NCI-H1092 (cell line): ENCODE data around the gene SPATA20.
A peak's percentile ranks its signal among the peaks of the same experiment; 100 is the strongest.

Experiments used
- DNase-seq: peaks from one replicate; lab custom pipeline; 2025; lab: John Stamatoyannopoulos, UW

Gene SPATA20

DNA sequence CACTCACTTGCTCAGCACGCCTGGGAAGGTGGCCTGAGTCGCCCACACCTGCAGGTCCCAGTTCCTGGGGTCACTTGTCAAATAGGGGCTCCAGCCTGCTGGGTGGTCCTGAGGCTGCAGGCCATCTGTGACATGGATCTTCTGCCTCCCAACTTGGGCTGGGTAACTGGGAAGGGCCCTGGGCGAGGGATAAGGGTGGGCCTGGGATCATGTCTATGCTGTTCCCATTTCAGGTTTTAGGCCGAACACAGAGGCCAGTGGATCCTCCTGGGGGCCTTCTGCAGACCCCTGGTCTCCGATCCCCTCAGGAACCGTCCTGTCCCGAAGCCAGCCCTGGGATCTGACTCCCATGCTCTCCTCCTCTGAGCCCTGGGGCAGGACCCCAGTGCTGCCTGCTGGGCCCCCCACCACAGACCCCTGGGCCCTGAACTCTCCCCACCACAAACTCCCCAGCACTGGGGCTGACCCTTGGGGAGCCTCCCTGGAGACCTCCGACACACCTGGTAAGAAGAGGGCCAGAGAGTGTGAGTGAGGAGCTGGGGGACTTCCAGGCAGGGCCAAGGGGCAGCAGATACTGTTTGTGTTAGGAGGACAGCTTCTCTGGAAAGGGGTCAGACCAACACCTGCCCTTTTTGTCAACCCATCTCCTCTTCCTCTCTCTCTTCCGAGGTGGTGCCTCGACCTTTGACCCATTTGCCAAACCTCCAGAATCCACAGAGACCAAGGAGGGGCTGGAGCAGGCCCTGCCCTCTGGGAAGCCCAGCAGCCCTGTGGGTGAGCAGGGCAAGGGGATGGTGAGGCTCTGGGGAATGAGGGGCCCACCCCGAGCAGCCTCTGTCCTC is 6.2 kb upstream of the SPATA20 start:
- no peak for DNase-seq

DNA sequence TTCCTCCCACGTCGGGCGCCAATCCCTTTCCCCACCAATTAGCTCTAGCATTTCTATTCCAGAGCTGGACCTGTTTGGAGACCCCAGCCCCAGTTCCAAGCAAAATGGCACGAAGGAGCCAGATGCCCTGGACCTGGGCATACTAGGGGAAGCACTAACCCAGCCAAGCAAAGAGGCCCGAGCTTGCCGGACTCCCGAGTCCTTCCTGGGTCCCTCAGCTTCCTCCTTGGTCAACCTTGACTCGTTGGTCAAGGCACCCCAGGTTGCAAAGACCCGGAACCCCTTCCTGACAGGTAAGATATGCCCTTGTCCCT is 5.6 kb upstream of the SPATA20 start:
- no peak for DNase-seq

DNA sequence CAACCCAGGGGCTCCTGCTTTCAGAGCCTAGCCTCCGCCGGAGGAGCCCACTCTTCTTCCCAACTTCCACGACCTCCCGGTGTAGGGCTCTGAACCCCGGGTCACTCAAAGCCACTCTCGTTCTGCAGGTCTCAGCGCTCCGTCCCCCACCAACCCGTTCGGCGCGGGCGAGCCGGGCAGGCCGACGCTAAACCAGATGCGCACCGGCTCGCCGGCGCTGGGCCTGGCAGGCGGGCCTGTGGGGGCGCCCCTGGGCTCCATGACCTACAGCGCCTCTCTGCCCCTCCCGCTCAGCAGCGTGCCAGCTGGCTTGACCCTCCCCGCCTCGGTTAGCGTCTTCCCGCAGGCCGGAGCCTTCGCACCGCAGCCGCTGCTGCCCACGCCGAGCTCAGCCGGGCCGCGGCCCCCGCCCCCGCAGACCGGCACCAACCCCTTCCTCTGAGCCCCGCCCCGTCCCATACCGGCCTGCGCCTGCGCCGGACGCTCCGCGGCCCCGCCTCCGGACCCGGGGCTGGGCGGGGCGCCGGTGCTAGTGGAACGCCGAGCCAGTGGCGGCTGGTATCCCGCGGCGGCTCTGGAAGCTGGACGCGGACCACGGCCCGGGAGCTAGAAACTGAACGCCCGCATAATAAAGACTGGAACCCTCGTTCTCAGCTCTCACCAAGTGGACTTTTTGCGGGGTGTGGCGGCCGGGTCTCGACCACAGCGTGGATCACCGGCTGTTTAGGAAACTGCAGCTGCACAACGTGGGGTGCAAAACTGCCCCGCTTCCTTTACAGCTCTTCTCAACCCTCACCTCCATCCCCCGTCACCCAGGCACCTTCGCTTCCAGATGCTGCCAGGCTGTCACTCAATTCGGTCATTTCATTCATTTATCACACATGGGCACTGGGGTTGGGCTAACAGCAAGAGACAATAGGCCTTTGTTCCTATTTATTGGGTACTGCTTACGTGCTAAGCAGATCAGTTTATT is 5.0 kb upstream of the SPATA20 start:
- DNase-seq = peak; percentile 45

DNA sequence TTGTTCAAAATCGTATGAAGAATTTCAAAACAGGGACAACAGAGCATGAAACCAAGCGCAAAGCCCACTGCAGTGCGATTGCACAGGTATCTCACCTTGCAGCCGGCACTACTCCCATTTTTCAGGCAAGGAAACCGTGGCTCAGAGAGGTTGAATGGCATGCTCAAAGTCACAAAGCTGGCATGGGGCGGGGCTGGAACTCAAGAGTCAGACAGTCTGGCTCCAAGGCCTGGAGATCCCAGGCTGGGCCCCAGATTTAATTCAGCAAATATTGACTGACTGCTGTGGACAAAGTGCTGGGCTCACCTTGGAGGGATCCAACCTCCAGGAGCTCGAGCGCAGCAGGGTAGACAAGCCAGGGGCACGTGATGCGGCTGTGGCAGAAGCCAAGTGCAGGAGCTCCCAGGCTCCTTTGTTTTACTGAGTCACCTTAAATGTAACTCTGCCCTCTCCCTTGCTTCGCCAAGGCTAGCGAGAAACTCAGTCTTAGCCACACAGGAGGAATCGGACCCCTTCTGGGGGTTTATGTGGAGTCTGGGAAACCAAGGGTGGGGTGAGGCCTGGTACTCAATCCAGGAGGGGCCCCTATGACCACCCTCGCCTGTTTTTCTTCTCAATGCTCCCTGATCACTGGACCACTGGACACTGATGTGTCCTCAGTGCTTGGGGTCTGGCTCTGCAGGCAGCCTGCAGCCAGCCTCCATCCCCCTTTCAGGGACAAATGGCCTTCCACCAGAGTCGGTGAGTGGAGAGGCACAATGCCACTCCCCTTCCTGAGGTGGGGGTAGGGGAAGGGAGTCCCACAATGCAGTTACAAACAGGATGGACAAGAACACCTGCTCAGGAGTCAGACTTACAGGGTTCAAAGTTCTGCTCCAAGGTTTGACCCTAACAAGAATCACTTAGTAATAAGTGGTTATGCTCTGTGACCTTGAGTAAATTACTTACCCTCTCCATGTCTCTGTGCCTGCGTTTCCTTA is 3.9 kb upstream of the SPATA20 start:
- no peak for DNase-seq

DNA sequence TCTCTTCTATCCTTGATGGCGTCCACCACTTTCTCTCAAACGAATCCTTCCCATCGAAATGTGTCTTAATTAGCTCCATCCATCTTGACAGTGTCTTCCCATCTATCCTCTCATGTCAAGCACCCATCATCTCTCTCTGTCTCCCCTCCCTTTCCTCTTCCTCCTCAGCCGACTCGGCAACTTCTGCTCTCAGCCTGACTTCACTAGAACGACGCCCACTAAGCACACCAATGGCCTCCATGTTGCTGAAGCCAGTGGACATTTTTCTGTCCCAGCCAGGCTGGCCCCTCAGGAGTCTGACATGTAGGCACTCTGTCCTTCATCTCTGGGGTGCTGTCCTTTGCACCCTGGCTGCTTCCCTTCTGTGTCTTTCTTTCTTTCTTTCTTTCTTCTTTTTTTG is 2.5 kb upstream of the SPATA20 start:
- DNase-seq = no peak

DNA sequence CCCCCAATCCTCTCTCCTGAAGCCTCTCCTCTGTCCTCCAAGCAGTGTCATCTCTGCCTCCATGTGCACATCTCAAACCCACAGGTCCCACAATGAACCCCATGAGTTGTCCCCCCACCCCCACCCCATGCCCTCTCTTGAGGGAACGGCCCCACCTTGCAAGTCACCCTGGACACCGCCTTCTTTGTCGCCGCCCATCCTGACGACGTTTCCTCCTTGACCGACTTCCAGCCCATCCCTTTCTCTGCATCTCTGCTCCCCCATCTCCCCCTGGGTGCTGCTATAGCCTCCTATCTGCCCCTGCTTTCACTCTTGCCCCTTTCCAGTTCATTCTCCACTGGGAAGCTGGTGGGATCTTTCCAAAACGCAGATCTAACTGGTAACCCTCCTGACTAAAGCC is 1.7 kb upstream of the SPATA20 start:
- DNase-seq = no peak

DNA sequence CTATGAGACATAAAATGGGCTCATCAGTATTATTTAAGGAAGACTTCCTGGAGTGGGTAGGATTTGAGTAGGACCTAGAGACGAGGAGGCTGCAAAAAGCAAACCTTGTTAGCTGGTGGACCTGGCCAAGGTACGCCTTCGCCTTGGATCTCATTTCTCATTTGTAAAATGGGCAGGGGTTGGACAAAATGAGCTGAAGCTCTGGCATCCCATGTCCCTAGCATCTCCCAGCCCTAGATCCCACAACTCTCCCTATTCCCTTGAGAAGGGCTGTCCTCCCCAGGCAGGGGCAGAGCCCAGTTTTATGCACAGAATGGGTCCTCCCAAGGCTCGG is 306 bp upstream of the SPATA20 start:
- no peak for DNase-seq

DNA sequence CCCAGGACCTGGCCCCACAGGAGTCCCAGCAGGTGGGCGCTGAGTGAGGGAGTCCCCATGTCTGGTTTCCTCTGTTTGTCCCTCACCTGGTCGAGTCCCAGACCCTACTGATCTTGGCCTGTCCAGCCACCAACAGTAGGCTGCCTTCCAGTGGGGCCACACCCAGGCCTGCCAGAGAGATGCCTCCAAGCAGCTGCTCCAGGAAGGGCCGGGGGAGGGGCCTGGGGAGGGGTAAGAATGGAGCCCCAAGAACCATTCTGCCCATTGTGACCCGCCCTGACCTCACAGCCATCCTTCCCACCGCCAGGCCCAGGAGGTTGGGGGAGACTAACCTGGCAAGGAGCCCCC is 736 bp downstream of the SPATA20 start:
- no peak for DNase-seq

DNA sequence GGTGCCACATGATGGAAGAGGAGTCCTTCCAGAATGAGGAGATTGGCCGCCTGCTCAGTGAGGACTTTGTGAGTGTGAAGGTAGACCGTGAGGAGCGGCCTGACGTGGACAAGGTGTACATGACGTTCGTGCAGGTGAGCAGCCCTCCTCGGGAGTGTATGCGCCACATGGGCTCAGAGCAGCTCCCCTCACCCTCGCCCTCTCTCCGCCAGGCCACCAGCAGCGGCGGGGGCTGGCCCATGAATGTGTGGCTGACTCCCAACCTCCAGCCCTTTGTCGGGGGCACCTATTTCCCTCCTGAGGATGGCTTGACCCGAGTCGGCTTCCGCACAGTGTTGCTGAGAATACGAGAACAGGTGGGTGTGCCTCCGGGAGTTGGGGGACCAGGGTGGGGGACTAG is 1.9 kb downstream of the SPATA20 start:
- DNase-seq = no peak

DNA sequence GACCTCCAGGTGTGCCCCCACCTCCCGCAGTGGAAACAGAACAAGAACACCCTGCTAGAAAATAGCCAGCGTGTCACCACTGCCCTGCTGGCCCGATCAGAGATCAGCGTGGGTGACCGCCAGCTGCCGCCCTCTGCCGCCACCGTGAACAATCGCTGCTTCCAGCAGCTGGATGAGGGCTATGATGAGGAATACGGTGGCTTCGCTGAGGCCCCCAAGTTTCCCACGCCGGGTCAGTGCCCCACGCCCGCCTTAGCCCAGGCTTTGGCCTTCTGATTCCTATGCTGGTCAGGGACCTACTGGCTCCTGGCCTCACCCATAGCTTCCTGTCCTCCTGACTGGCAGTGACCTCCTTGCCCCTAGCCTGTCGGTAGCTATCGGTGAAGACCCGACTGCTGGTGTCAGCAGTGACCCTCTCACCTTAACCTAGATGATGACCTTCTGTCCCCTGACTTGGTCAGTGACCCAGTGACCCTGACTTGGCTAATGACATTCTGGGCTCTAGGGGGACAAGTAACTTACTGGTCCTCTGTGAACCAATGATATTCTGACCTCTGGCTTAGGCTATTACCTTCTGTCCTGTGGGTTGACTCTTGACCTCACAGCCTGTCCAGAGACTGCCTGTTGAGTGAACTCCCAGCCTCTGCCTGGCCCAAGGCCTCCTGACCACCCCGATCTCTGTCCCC is 2.4 kb downstream of the SPATA20 start:
- no peak for DNase-seq

DNA sequence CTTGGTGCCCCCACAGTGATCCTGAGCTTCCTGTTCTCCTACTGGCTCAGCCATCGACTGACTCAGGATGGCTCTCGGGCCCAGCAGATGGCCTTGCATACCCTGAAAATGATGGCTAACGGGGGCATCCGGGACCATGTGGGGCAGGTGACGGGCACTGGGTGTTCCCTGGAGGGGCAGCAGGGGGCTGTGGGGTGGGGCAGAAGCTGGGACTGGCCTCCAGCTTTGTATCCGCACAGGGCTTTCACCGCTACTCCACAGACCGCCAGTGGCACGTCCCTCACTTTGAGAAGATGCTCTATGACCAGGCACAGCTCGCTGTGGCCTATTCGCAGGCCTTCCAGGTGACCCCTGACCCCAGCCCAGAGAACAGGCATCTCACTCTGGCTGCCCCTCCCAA is 3.0 kb downstream of the SPATA20 start:
- DNase-seq = no peak

DNA sequence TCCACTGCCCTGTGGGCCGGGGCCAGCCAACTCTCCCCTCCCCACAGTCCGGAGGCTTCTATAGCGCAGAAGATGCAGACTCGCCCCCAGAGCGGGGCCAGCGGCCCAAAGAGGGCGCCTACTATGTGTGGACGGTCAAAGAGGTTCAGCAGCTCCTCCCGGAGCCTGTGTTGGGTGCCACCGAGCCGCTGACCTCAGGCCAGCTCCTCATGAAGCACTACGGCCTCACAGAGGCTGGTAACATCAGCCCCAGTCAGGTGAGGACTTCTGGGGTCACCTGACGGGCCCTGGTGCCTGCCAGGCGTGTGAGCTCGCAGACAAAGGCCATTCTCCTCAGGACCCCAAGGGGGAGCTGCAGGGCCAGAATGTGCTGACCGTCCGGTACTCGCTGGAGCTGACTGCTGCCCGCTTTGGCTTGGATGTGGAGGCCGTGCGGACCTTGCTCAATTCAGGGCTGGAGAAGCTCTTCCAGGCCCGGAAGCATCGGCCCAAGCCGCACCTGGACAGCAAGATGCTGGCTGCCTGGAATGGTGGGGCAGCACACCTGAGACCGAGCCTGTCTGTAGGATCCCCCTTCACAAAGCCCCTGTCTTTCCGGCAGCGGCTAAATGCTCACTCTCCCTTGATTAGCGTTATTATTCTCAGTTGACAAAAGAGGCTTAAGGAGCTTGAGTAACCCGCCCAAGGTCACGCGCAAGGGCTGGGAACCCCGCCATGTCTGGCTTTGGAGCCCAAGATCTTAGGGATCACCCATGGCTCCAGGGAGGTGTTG is 3.9 kb downstream of the SPATA20 start:
- DNase-seq = peak; percentile 62

DNA sequence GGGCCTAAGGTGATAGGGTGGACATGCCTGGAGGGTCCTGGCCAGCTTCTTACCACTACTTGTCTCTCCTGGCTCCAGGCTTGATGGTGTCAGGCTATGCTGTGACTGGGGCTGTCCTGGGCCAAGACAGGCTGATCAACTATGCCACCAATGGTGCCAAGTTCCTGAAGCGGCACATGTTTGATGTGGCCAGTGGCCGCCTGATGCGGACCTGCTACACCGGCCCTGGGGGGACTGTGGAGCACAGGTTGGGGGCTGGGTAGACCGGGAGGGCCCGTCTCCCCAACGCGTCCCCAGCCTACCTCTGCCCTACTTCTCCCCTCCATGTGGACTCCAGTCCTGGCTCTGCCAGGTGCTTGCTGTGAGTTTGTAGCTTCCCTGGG is 4.5 kb downstream of the SPATA20 start:
- DNase-seq = no peak

DNA sequence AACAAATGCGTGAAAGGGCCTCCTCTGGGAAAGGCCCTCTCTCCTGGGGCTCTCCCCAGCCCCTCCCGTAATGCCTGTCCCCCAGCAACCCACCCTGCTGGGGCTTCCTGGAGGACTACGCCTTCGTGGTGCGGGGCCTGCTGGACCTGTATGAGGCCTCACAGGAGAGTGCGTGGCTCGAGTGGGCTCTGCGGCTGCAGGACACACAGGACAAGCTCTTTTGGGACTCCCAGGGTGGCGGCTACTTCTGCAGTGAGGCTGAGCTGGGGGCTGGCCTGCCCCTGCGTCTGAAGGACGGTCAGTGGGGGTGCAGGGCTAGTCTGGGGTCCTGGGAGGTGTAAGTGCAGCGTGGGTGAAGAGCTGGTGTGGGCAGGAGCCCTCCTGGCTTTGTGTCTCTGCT is 4.9 kb downstream of the SPATA20 start:
- no peak for DNase-seq

DNA sequence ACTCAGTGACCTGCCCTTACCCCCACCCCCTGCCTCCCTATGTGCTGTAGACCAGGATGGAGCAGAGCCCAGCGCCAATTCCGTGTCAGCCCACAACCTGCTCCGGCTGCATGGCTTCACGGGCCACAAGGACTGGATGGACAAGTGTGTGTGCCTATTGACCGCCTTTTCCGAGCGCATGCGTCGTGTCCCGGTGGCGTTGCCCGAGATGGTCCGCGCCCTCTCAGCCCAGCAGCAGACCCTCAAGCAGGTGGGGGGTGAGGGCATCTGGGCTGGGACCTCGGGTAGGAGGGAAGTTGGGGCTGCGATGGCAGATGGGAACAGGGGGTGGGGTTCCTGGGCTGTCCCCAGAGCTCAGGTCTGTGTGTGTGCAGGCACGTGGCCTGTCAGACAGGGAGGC is 7.2 kb downstream of the SPATA20 start:
- DNase-seq = no peak

DNA sequence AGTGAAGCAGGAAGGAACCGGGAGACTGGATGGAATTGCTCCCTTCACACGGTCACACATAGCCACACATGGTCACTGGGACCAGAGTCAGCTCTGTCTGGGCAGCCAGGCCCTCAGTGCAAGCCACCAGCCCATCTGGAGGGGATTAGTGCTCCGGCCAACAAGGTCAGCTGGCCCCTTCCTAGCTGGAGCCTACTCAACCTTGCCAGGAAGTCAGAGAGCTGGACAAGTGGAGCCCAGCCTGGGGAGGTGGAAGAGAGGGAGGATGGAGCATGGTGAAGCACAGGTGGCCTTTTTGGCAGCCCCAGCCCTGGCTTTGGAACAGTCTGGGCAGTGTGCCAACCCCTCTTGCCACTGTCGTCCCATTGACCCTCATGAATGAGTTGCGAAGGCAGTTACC is 9.8 kb downstream of the SPATA20 start:
- DNase-seq = peak; percentile 83

DNA sequence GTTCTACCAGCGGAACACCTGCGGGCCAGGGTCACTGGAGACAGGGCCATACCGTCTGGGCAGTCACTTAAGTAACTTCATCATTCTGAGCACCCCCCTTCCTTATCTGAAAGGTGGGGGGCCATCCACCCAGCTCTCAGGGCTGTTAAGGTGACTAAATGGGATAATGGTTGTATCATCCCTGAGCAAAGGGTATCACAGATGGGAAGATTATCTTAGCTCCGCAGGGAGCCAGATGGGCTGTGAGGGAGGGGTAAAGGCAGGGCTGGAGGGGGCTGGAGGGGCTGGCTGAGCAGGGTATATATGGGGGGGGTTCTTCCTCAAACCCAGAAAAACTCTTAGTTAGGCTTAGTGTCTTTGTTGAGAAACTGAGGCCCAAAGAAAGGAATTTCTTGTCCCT is 10.7 kb downstream of the SPATA20 start:
- no peak for DNase-seq

DNA sequence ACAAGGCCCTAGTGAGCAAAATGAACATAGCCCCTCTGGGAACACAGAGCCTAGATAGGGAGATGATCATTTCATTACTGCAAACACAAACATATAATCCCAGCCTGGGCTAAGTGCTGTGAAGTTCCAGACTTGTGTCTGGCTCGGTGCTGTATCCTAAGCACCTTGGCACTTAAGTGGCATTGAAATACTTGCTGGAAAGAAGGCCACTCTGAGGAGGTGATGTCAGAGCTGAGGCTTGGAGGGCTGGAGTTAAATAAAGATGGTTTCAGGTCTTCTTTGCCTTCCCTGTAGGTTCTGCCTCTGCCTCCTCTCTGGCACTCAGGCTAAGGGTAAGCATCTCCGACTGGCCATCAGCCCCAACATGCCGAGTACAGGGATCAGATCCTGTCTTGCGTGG is 11.1 kb downstream of the SPATA20 start:
- DNase-seq = no peak

DNA sequence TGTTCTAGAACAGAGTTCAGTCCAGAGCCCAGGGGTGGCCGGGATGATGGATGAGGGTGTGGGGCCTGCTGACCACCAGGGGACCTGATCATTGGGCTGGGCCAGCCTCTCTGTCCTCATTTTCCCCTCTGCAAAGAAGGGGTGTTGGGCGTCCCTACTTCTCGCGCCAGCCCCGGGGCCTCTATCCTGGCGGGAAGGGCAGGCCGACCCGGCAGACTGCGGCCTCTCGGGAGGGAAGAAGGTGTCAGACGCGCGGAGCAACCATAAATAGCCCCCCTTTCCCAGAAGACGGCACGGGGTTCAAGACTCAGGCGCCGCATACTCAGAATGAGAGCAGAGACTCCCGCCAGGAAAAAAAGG is 11.6 kb downstream of the SPATA20 start:
- DNase-seq = no peak

DNA sequence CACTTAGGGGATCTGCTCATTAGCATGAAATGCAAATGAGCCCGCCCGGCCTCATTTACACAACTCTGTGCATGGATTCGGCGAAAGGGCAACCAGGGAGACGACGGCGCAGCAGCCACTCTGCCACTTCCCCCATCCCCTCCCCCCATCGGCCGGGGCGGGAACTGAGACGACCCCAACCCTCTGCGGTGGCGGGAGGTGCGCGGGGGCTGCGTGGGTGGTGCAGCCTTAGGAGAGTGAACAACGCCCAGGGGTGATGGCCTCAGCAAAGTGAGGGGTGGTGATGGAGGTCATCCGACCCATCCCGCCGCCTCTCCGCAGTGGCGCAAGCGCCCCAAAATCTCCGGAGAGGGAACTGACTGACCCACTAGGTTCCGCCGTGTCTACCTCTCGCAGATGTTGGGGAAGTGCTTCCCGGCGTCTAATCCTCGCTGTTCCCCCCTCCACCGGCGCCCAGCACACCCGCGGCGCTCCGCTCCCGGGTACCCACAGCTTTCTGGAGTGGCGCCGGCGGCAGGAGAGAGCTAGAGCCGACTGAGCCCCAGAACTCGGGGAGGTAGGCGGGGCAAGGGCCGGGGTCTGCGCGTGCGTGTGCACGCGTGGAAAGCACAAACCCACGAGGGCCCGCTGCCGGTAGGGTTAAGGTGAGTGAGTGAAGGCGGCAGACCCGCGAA is 12.1 kb downstream of the SPATA20 start:
- DNase-seq = no peak
